KMS-11 (cell line): Measurements from ENCODE around the gene PDE10A.
A peak's percentile ranks its signal among the peaks of the same experiment; 100 is the strongest.
"Not testable (repeated sequence)": the region's sequence is repeated elsewhere in the genome, so short reads cannot be mapped to it uniquely, and the experiment has no call there.

Source experiments
- H2AFZ ChIP-seq: fragments of 200-600 bp; sonication (generic); 2 replicates; pipeline ENCODE4 v1.6.1; 2016; ENCODE audit warnings: antibody characterized with exemption, mixed run types, low read depth
- H3K27ac ChIP-seq: fragments of 200-600 bp; sonication (generic); 2 replicates; pipeline ENCODE4 v1.6.1; 2016; ENCODE audit warnings: mild to moderate bottlenecking, mixed run types
- H3K27me3 ChIP-seq: fragments of 200-600 bp; sonication (generic); 2 replicates; pipeline ENCODE4 v1.6.1; 2017; ENCODE audit warnings: mild to moderate bottlenecking, low read depth, mixed run types, moderate library complexity; ENCODE audit not compliant: insufficient read depth
- H3K36me3 ChIP-seq: fragments of 200-600 bp; sonication (generic); 2 replicates; pipeline ENCODE4 v1.6.1; 2017; ENCODE audit warnings: mild to moderate bottlenecking, mixed run types; ENCODE audit not compliant: insufficient read depth
- H3K4me1 ChIP-seq: fragments of 200-600 bp; sonication (generic); 2 replicates; pipeline ENCODE4 v1.6.1; 2016; ENCODE audit warnings: mild to moderate bottlenecking, low read depth, mixed run types; ENCODE audit not compliant: poor library complexity, severe bottlenecking
- H3K4me2 ChIP-seq: fragments of 200-600 bp; sonication (generic); 2 replicates; pipeline ENCODE4 v1.7.0; 2016; ENCODE audit warnings: mild to moderate bottlenecking, mixed run types
- H3K4me3 ChIP-seq: fragments of 200-600 bp; sonication (generic); IDR thresholded peaks from 2 replicates; pipeline ENCODE4 v1.6.1; 2017; ENCODE audit warnings: low read depth, low read length, mixed read lengths; ENCODE audit not compliant: insufficient read depth
- H3K79me2 ChIP-seq: fragments of 200-600 bp; sonication (generic); 2 replicates; pipeline ENCODE4 v1.6.1; 2016; ENCODE audit warnings: low read depth, mixed run types; ENCODE audit not compliant: insufficient read depth
- H3K9ac ChIP-seq: fragments of 200-600 bp; sonication (generic); 2 replicates; pipeline ENCODE4 v1.6.1; 2016; ENCODE audit warnings: mild to moderate bottlenecking, mixed run types
- H4K20me1 ChIP-seq: fragments of 200-600 bp; sonication (generic); 2 replicates; pipeline ENCODE4 v1.6.1; 2016; ENCODE audit warnings: mild to moderate bottlenecking, mixed run types; ENCODE audit not compliant: insufficient read depth
- CTCF ChIP-seq: fragments of 200-600 bp; sonication (generic); conservative IDR thresholded peaks from 2 replicates; pipeline ENCODE4 v1.6.1; 2017; ENCODE audit warnings: low read depth, mild to moderate bottlenecking, antibody characterized with exemption, low read length, moderate library complexity, mixed read lengths

PDE10A gene

GRCh38 chr6:165514621-165515020 lies 148.4 kb downstream of the PDE10A start:
- no peak overlapping the region for H2AFZ ChIP-seq
- no peak overlapping the region for H3K4me3 ChIP-seq
- no peak overlapping the region for H3K27ac ChIP-seq
- H3K9ac ChIP-seq: no peak overlapping the region
- TF ChIP-seq CTCF: no peak
- H4K20me1 ChIP-seq: no peaks in the 10 kb centered on the region
- no peaks in the 10 kb centered on the region for H3K79me2 ChIP-seq
- H3K4me1 ChIP-seq: peaks cover 20% of the 10 kb centered on the region
- H3K36me3 ChIP-seq: no peaks in the 10 kb centered on the region
- no peak overlapping the region for H3K4me2 ChIP-seq
- no peaks in the 10 kb centered on the region for H3K27me3 ChIP-seq

GRCh38 chr6:165511807-165512206 lies 151.2 kb downstream of the PDE10A start:
- H4K20me1 ChIP-seq: no peaks in the 10 kb centered on the region
- H3K4me2 ChIP-seq: peak overlapping the region; percentile 26; the same call in 1 of the 2 replicates
- TF ChIP-seq CTCF: no peak
- H3K4me3 ChIP-seq: no peak overlapping the region
- no peak overlapping the region for H3K9ac ChIP-seq
- no peak overlapping the region for H2AFZ ChIP-seq
- H3K36me3 ChIP-seq: no peaks in the 10 kb centered on the region
- no peak overlapping the region; the same call in 1 of the 2 replicates for H3K27ac ChIP-seq
- no peaks in the 10 kb centered on the region for H3K27me3 ChIP-seq
- no peaks in the 10 kb centered on the region for H3K79me2 ChIP-seq
- peaks cover 20% of the 10 kb centered on the region for H3K4me1 ChIP-seq

GRCh38 chr6:165508321-165508869 lies 154.6 kb downstream of the PDE10A start:
- Histone ChIP-seq H4K20me1 (no peaks in the 10 kb centered on the region), H3K27ac (no peak overlapping the region), H3K4me3 (no peak overlapping the region), H3K27me3 (no peaks in the 10 kb centered on the region), H3K79me2 (no peaks in the 10 kb centered on the region), H3K9ac (no peak overlapping the region), H3K4me1 (peaks cover 20% of the 10 kb centered on the region), H3K36me3 (no peaks in the 10 kb centered on the region), H3K4me2 (no peak overlapping the region), H2AFZ (no peak overlapping the region)
- TF ChIP-seq CTCF: no peak

- Histone ChIP-seq H3K27ac (no peak overlapping the region), H3K79me2 (no peaks in the 10 kb centered on the region)
- TF ChIP-seq CTCF: no peak
Measured at GRCh38 chr6:165506657-165507056, 156.4 kb downstream of the PDE10A start.

GRCh38 chr6:165500214-165500907 lies 162.7 kb downstream of the PDE10A start:
- H3K4me3 ChIP-seq, H3K27me3 ChIP-seq, H2AFZ ChIP-seq, H3K27ac ChIP-seq, H4K20me1 ChIP-seq, H3K4me1 ChIP-seq, H3K4me2 ChIP-seq, H3K9ac ChIP-seq, H3K79me2 ChIP-seq, H3K36me3 ChIP-seq: not testable (repeated sequence)

More at GRCh38 chr6:165506657-165507056, 156.4 kb downstream of the PDE10A start:
- Histone ChIP-seq H3K4me3 (no peak overlapping the region), H3K9ac (no peak overlapping the region), H2AFZ (no peak overlapping the region), H3K27me3 (no peaks in the 10 kb centered on the region), H3K4me1 (peaks cover 5% of the 10 kb centered on the region), H4K20me1 (no peaks in the 10 kb centered on the region), H3K4me2 (no peak overlapping the region), H3K36me3 (no peaks in the 10 kb centered on the region)
